Stimulated activated CD8-positive, alpha-beta memory T cell treated with anti-CD3 and anti-CD28 coated beads, Interleukin-4, amount 100 ng/mL, for 1 hour (primary cell): Measurements from ENCODE around the gene ST8SIA1.

Experiments
- DNase-seq, 2 donors: peaks; one replicate each; pipeline ENCODE4 v3.0.0-alpha.2; 2020; ENCODE audit warnings: low read depth in 2 of 2, low spot score in 1 of 2

ST8SIA1 gene

DNA sequence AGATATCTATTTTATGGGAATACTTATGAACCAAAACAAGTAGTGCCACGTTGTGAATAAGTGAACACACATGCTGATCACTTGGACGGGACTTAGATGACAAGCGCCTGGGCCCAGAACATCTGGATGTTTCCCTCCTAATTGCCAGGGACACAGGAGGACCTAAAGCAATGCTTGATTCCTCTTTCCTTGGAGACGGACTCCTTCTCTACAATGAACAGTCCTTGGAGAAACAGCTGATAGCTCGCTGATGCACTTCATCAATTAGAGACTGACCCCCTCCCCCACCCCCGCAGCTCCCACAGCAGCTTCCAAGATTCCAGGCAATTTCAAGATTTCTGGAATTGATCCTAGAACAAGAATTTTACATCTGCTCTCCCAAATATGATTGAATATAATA is 86.4 kb downstream of the ST8SIA1 start:
- no peak for DNase-seq

GRCh38 chr12:22246217-22246846 is 88.2 kb downstream of the ST8SIA1 start:
- DNase-seq, result no peak

DNA sequence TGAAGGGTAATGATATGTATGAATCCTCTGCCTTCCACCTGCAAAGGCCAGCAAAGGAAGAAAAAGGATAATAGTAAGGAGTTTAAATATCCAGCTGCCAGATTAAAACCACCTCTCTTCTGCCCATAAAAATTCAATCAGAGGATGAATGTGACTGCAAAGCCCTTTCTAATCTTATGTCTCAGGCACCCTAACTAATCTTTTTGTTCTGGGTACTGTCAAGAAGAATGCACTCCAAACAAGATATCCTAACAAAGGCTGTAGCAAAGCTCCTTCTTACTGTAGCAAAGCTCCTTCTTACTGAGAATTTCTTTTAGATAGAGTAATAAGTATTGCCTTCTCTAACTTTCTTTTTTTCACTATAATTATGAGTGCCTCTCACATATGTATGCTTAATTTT is 91.8 kb downstream of the ST8SIA1 start:
- no peak for DNase-seq

DNA sequence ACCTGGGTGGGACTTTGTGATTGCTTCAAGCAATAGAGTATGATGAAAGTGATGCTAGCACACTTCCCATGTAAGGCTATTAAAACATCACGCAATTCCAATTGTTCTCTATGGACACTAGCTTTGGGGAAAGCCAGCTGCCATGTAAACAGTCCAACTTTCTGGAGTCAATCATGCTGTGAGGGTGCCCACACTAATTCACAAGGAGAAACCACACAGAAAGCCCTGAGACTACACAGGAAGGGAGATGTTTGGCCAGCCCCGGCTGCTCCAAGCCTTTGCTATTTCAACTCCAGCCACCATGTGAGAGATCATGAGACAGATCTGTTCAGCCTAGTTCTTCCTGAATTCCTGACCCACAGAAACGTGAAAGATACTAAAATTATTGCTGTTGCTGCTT is 96.3 kb downstream of the ST8SIA1 start:
- no peak for DNase-seq

DNA sequence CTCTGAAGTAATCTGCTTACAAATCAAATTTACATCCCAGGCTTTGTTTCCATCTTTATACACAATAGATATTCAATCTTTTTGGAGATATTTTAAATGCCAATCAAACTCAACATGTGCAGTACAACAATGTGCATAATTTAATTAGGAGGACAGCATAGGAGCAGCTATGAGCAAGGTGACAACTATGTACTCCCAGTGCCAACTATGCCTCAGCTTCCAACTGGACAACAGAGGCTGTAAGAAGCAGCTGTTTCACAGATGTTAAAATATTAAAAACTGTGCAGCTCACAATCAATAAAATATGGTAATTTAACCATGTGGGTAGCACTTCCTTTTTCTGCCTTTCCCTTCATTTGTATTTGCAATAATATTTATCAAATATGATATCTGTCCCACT is 99.9 kb downstream of the ST8SIA1 start:
- no peak for DNase-seq

DNA sequence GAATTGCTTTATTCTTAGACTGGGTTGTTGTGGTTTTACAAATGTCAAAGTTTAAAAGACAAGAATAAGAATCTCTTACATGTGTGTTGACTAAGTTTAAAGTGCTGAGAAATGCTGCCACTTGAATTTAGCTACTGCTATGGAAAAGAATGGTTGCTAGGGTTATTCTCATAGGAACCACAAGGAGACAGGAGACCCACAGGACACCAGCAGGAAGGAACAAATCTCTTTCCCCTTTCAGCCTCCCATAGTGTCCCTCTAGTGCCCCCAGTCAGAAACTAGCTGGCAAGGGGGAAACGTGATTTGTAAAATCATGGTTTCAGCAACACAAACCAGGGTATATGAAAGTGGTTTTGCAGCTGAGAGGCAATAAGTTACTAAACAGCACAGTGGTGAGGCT is 102.7 kb downstream of the ST8SIA1 start:
- no peak for DNase-seq

DNA sequence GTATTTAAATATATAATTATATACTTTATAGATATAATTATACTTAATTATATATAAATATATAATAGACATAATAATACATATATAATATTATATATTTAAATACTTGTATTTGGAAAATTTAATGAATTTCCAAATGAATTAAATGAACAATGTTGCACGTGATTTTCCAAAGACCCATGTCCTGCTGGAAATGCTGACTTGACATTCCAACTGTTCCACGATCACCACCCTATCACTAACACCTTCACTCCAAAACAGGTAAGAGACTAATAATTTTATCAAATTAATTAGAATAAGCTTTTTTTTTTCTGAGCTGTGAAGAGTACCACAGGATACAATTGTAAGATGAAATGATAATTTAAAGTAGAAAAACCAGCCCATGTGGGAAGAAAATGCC is 103.4 kb downstream of the ST8SIA1 start:
- no peak for DNase-seq

- DNase-seq, result no peak
Measured at GRCh38 chr12:22230280-22230794, 104.2 kb downstream of the ST8SIA1 start.

- no peak for DNase-seq
Measured at GRCh38 chr12:22229652-22230279, 104.7 kb downstream of the ST8SIA1 start.

- DNase-seq, result no peak
Measured at GRCh38 chr12:22228022-22228875, 106.3 kb downstream of the ST8SIA1 start.

- DNase-seq, result no peak
Measured at GRCh38 chr12:22223356-22223755, 111.2 kb downstream of the ST8SIA1 start.

GRCh38 chr12:22217556-22217955 is 117.0 kb downstream of the ST8SIA1 start:
- DNase-seq, result no peak

GRCh38 chr12:22215467-22216253 is 118.8 kb downstream of the ST8SIA1 start:
- no peak for DNase-seq

GRCh38 chr12:22211128-22211527 is 123.4 kb downstream of the ST8SIA1 start:
- DNase-seq, result no peak

DNA sequence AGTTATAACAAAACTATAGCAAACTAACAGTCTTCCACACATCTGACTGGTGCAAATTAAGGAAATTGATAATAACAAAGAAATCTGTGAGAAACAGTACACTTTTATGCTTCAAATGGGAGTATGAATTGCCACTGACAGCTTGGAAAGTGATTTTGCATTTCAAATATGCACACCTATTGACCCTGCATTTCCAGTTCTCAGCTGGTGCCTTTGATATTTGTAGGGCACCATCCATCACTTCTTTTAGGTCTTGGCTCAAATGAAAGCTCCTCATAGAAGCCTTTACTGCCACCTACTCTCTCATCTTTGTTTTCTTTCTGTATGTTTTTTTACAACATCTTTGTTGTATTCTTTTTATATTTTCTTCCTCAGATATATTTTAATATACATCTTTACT is 125.1 kb downstream of the ST8SIA1 start:
- no peak for DNase-seq

DNA sequence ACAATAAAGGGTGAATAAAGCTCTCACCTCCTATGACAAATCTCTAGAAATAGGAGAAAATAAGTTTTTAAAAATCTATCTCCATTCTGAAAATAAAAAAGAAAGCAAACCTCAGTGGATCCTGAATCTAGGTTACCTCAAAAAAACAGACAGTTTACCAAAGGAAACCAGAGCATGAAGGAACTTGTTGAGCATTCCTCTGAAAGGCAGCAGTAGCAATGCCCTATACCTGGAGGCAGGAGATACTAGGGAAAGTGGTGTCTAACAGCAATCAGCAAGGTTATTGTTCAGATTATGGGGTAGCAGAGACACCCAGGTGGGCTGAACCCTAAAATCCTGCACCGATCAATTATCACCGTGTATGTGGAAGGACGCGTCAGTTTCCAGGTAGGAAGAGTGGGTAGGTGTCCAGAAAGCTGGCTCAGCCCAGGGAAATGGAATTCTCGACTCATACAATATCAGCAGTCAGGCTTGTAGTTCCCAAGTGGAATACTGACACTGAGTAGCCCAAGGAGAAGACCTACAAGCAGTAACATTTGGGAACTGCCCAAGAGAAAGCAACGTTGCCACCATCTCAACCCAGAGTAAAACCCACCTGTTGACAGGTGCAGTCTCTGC is 128.3 kb downstream of the ST8SIA1 start:
- DNase-seq, result no peak

DNA sequence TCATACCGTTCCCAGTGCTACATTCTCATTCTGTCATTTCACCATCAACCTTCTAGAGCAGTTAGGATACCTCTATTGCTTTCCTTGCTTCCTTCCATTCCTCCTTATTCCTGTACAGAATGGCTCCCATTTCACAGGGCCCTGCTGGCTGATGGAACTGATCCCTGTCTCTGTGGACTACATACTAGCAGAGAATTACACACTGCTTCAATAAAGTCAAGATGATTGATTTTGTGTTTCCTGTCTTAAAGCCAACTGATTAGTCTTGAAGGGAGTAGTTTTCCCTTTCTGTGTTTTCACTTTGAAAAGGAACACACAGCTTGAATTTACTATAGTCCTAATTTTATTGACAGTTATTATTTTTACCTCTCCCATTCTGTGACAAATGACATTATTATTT is 130.1 kb downstream of the ST8SIA1 start:
- no peak for DNase-seq

DNA sequence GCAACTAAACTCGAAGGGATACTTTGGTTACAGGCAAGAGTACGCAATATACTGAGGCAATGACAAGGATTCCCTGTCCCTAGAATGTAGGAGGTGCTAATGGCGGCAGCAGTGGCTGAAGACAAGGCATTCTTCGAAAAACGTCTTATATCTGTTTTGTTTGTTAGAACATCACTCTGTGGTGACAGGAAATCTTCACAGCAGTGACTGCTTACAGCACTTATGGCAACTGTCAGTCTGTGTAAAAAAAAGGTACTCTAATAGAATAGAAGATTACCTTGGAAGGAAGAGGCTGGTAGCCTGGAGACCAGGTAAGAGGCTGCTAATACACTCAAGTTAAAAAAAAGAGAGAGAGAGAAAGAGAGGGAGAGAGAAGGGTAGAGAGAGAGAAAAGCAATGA is 131.7 kb downstream of the ST8SIA1 start:
- DNase-seq, result no peak

GRCh38 chr12:22201101-22201500 is 133.4 kb downstream of the ST8SIA1 start:
- no peak for DNase-seq

DNA sequence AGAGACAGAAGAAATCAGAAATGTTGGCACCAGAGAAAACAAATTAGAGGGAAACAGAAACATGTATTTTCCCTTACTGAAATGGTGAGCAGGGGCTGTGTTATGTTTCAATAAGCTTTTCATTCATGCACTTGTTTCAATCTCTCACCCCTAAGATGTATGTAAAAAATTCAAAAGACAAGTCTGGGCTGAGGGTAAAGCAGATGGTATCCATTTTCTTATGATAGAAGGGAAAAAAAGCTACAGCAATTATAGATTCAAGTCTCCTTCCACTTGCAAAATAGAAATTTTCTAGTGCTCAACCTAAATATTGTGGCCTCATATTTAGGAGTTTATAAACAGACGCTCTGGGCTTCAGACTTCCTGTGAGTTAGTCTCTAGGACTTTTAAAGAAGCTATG is 138.3 kb downstream of the ST8SIA1 start:
- DNase-seq, result no peak

GRCh38 chr12:22190969-22191368 is 143.5 kb downstream of the ST8SIA1 start:
- DNase-seq, result no peak
